ENCODE data around the gene METRNL. TPM values are rescaled to one million over a fixed set of nuclear protein-coding genes. Genes with fewer than 3 reads are reported as not detected.
"Not testable (repeated sequence)": the region's sequence is repeated elsewhere in the genome, so short reads cannot be mapped to it uniquely, and the experiment has no call there.

METRNL gene
- total RNA-seq, 1 experiment from 2014 or later, result 44.6 TPM

GRCh38 chr17:83137523-83137922 lies 58.1 kb downstream of the METRNL start:
- no peaks in the 10 kb centered on the region for H3K36me3 ChIP-seq (ENCODE audit: low read depth)
- peaks cover 16% of the 10 kb centered on the region for H3K4me1 ChIP-seq (replicated peaks; ENCODE audit: insufficient read depth)
- no peaks in the 10 kb centered on the region for H4K20me1 ChIP-seq (ENCODE audit: insufficient read depth)
- no peaks in the 10 kb centered on the region for H3K27me3 ChIP-seq (ENCODE audit: insufficient read depth, low read depth)
- no TSS peak for BruUV-seq (replicated peaks)
- no peaks in the 10 kb centered on the region for H3K79me2 ChIP-seq (ENCODE audit: low read depth)
- CTCF ChIA-PET, result no interaction called here
- H2AFZ ChIP-seq, result no peak overlapping the region
- no peak overlapping the region for H3K4me3 ChIP-seq
- TF ChIP-seq EZH2 (IDR thresholded peaks at IDR 0.05; ENCODE audit: low read depth) (no peak), CTCF (conservative IDR thresholded peaks at IDR 0.05) (no peak)
- DNase-seq, result no peak
- no peak overlapping the region for H3K4me2 ChIP-seq
- no peaks in the 10 kb centered on the region for H3K9me2 ChIP-seq (ENCODE audit: insufficient read depth)
- 0 out of 2 replicates have a peak, but pooled peaks cover under 1% of the 10 kb centered on the region for H3K9me3 ChIP-seq (ENCODE audit: insufficient read depth, low read depth)
- intact Hi-C loops (cut with micrococcal nuclease; ENCODE audit: unreplicated experiment), result no loop called here
- no peak overlapping the region for H3K27ac ChIP-seq
- H3F3A ChIP-seq (ENCODE audit: insufficient read depth, low read depth), result 0 out of 2 replicates have a peak, but pooled peaks cover 4% of the 10 kb centered on the region
- POLR2A ChIA-PET (ENCODE audit: unreplicated experiment), result no interaction called here

- Histone ChIP-seq H3K9me3 (ENCODE audit: insufficient read depth, low read depth) (0 out of 2 replicates have a peak, but pooled peaks cover 4% of the 10 kb centered on the region), H3K79me2 (ENCODE audit: low read depth) (no peaks in the 10 kb centered on the region), H2AFZ (no peak overlapping the region), H3K9me2 (ENCODE audit: insufficient read depth) (no peaks in the 10 kb centered on the region), H3K4me2 (no peak overlapping the region), H3K36me3 (ENCODE audit: low read depth) (no peaks in the 10 kb centered on the region), H3K27ac (no peak overlapping the region), H3K4me3 (no peak overlapping the region), H3F3A (ENCODE audit: insufficient read depth, low read depth) (no peaks in the 10 kb centered on the region), H4K20me1 (ENCODE audit: insufficient read depth) (no peaks in the 10 kb centered on the region), H3K4me1 (replicated peaks; ENCODE audit: insufficient read depth) (peaks cover 3% of the 10 kb centered on the region), H3K27me3 (ENCODE audit: insufficient read depth, low read depth) (no peaks in the 10 kb centered on the region)
- CTCF ChIA-PET, result interaction anchor here (0.6 kb wide), 1 partner anchor 230 kb away, joined by 5 read pairs; no protein-coding TSS in a partner anchor
- intact Hi-C loops (cut with micrococcal nuclease; ENCODE audit: unreplicated experiment), result no loop called here
- no TSS peak for BruUV-seq (replicated peaks)
- TF ChIP-seq EZH2 (IDR thresholded peaks at IDR 0.05; ENCODE audit: low read depth), result no peak
- no peak for TF ChIP-seq CTCF (conservative IDR thresholded peaks at IDR 0.05)
- no peak for DNase-seq
- POLR2A ChIA-PET (ENCODE audit: unreplicated experiment), result no interaction called here
Observed at GRCh38 chr17:83138820-83139219, 59.4 kb downstream of the METRNL start.

- H2AFZ ChIP-seq; H3F3A ChIP-seq (ENCODE audit: insufficient read depth, low read depth); H3K4me2 ChIP-seq; H3K36me3 ChIP-seq (ENCODE audit: low read depth); H3K4me3 ChIP-seq; H4K20me1 ChIP-seq (ENCODE audit: insufficient read depth); H3K4me1 ChIP-seq (replicated peaks; ENCODE audit: insufficient read depth); H3K9me2 ChIP-seq (ENCODE audit: insufficient read depth); H3K27me3 ChIP-seq (ENCODE audit: insufficient read depth, low read depth); BruUV-seq (replicated peaks); H3K79me2 ChIP-seq (ENCODE audit: low read depth); POLR2A ChIA-PET (ENCODE audit: unreplicated experiment); intact Hi-C loops (cut with micrococcal nuclease; ENCODE audit: unreplicated experiment); H3K27ac ChIP-seq; H3K9me3 ChIP-seq (ENCODE audit: insufficient read depth, low read depth); DNase-seq: not testable (repeated sequence)
- CTCF ChIA-PET, result interaction anchor here (0.6 kb wide), 1 partner anchor 231 kb away, joined by 5 read pairs; no protein-coding TSS in a partner anchor
Observed at GRCh38 chr17:83139541-83140248, 60.3 kb downstream of the METRNL start.

GRCh38 chr17:83140249-83140566 lies 60.8 kb downstream of the METRNL start:
- H3K9me2 ChIP-seq (ENCODE audit: insufficient read depth); H3K36me3 ChIP-seq (ENCODE audit: low read depth); H3K79me2 ChIP-seq (ENCODE audit: low read depth); H3F3A ChIP-seq (ENCODE audit: insufficient read depth, low read depth); H3K4me1 ChIP-seq (replicated peaks; ENCODE audit: insufficient read depth); H3K27ac ChIP-seq; intact Hi-C loops (cut with micrococcal nuclease; ENCODE audit: unreplicated experiment); DNase-seq; H4K20me1 ChIP-seq (ENCODE audit: insufficient read depth); H3K4me3 ChIP-seq; POLR2A ChIA-PET (ENCODE audit: unreplicated experiment); H3K9me3 ChIP-seq (ENCODE audit: insufficient read depth, low read depth); BruUV-seq (replicated peaks); H2AFZ ChIP-seq; CTCF ChIA-PET; H3K27me3 ChIP-seq (ENCODE audit: insufficient read depth, low read depth); H3K4me2 ChIP-seq: not testable (repeated sequence)

All from PC-9 (cell line).